CD4-positive, alpha-beta T cell treated with Interferon alpha-2 for 1 hour (primary cell): ENCODE results near the gene CYB5R2.
"Not testable (repeated sequence)": the region's sequence is repeated elsewhere in the genome, so short reads cannot be mapped to it uniquely, and the experiment has no call there.

Source experiments
- DNase-seq, 2 donors: peaks; one replicate each; pipeline ENCODE4 v3.0.0-alpha.2; 2020 to 2022

The CYB5R2 gene

GRCh38 chr11:7668464-7668863, 4.8 kb downstream of the CYB5R2 start:
- no peak for DNase-seq

DNA sequence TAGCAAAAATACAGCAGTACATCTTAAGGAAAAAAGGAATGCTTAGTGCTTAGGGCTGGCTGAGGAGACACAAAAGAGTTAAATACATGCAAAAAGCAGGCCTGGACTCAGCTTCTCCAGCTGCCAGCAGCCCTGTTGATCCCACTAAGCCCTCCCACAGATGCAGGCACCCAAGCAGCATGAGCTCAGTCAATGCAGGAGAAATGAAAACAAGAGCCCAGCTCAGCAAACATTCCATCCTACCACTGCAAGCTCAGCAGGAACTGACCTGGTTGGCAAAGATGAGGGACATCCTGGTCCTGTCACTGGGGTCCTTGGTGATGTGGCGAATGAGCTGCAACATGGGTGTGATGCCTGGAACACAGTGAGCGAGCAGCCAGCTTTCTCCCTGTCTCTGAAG, 5.8 kb downstream of the CYB5R2 start:
- no peak for DNase-seq

- DNase-seq: no peak
Observed at GRCh38 chr11:7666292-7666866, 6.9 kb downstream of the CYB5R2 start.

GRCh38 chr11:7665473-7666291, 7.6 kb downstream of the CYB5R2 start:
- DNase-seq: peak; percentile 61 to 67

DNA sequence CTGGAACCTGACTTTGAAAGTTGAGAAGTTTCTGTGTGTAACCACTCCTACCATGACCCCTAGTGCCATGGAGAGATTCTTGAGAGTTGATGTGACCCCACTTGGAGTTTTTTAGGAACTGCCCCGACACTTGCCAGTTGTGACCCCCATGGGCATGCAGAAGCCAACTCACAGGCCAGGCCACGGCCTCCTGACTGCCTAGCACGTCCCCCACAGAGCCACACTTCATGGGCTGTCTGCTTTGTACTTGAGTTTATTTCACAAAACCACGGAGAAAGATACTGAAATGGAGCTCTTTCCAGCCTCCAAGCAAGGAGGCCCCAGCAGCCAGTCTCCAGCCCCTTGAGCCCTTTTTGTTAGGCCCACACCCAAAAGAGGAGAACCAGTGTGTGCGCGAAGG, 8.4 kb downstream of the CYB5R2 start:
- no peak for DNase-seq

- not testable (repeated sequence) for DNase-seq
Observed at GRCh38 chr11:7663531-7663930, 9.8 kb downstream of the CYB5R2 start.

DNA sequence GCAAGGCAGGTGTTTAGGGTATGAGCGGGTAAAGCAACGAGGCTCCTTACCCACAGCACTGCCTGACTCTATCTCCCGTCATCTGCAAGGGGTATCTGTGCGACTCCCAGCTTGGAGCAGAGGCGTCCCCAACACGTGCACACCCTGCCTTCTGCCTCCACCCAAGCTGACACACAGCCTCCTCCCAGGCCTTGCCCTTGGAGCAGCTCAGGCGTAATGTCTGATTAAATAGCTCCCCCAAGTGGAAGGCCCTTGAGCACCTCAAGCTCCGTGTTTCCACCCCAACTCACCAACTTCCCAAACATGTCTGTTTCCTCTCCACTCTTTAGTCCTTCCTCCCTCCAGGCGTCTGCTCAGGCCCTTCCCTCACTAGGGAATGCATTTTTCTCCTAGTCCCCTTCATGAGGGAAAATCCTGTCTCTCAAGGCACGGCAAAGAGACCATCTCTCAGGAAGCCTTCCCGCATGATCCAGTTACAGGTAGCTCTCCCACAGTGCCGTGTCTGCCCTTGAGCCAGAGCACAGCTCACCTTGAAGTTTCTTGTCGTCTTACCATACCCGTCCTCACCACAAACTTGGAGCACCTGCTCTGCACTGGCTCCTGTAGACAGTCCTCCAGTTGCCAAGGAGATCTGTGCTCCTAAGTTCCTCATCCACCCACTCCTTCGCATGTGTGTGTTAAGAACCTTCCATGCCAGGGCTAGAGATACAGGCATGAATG, 15.8 kb downstream of the CYB5R2 start:
- peak; percentile 28 to 38 for DNase-seq

DNA sequence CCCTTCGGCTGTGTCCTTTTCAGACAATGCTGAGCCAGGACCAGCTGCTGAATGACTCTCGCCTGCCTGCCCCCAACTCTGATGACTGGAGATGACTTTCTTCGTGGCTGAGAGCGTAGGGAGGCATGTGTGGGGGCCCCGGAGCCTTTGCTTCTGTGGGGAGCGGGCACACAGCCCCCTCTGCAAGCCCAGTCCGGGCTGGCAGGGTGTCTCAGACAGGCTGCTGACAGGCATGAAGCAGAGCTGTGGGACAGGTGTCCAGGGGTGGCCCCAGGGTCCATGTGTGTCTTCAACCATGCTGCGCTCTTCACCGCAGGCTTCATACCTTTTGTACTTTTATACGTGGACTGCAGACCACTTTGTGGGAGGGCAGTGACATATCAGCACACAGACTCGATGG, 16.6 kb downstream of the CYB5R2 start:
- no peak for DNase-seq

- no peak for DNase-seq
Observed at GRCh38 chr11:7655253-7656217, 17.8 kb downstream of the CYB5R2 start.

- no peak for DNase-seq
Observed at GRCh38 chr11:7654195-7654705, 19.1 kb downstream of the CYB5R2 start.

GRCh38 chr11:7651700-7652099, 21.6 kb downstream of the CYB5R2 start:
- DNase-seq: no peak

GRCh38 chr11:7651140-7651551, 22.2 kb downstream of the CYB5R2 start:
- DNase-seq: no peak

- DNase-seq: no peak
Observed at GRCh38 chr11:7648264-7648663, 25.0 kb downstream of the CYB5R2 start.

- DNase-seq: no peak
Observed at GRCh38 chr11:7646866-7647265, 26.4 kb downstream of the CYB5R2 start.

DNA sequence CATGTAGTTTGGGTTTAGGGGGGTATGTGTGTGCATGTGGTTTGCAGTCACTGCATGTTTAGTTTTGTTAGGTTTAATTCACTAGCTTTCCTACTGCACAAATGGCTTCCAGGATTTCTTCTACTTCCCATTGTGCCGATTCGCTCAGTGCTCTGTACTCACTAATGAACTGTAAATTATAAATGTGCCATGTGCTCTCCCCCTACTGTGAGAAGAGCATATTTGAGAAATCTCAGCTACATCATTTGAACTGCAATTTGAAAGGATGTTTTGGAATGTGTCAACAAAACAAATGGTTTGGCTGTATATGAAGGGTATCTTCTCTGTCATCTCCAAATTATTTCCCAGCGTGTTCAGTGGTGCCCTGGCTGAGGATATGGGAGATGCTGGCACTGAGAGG, 28.1 kb downstream of the CYB5R2 start:
- no peak for DNase-seq

GRCh38 chr11:7643314-7643713, 30.0 kb downstream of the CYB5R2 start:
- no peak for DNase-seq

GRCh38 chr11:7642747-7643146, 30.6 kb downstream of the CYB5R2 start:
- no peak for DNase-seq

DNA sequence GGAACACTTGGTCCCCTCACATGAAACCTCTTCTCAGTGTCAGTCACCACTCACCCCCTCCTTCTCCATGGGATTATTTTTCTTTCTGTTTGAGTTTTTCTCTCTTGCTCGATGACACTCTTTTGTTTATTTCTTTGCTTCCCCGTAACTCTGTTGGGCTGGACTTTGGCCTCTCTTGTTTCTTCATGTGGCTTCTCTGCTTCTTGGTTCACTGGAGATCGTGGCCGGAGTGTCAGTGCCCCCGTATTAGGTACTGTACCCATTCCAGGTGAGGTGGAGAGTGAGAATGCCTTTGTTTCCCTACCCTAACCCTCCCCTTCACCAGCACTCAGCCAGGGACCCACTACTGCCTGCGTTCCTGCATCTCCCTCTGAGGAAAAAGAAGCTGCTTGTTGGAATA, 32.5 kb downstream of the CYB5R2 start:
- no peak for DNase-seq

GRCh38 chr11:7639643-7640025, 33.7 kb downstream of the CYB5R2 start:
- no peak for DNase-seq

- no peak for DNase-seq
Observed at GRCh38 chr11:7638710-7639642, 34.3 kb downstream of the CYB5R2 start.

DNA sequence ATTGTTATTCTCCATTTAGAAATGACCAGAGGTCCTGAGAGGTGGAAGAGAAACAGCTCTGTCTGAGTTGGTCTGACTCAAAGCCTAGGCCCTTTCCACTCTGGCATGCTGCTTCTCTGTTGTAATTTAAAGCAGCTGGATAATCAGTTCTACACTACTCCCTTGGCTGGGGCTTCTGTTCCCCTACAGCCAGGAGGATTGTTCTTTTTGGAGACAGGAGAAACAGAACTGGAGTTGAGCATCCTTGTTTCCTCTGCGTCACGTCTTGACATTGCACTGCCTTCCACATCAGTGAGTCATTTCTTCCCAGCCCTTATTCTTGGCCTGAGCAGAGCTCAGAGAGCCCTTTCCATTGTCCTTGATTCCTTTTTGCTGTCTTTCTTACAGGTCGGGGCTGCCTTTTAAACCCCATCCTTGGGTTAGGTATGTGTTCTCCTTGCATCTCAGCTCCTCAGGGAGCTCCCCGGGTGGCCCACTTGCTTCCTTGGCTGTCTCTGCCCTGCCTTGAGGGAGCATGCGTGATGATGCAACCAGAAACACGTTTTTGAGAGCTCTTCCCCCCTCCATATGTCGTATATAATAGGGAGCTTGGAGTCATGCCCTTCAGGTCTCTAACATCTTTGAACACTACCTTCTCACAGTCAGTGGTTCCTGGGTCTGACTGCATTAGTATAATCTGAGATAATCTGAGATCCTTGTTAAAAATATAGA, 35.7 kb downstream of the CYB5R2 start:
- DNase-seq: no peak
